Measurements from ENCODE around the gene LSM4.
A peak's percentile ranks its signal among the peaks of the same experiment; 100 is the strongest.

The LSM4 gene

GRCh38 chr19:18291590-18292461 lies 31.1 kb downstream of the LSM4 start (continued):
- TF ChIP-seq PRDM2 (tag by site-specific recombination; IDR thresholded peaks at IDR 0.05; ENCODE audit: borderline replicate concordance) = no peak
- TF ChIP-seq HOXD13 (CRISPR knock-in tag; IDR thresholded peaks at IDR 0.05; ENCODE audit: borderline replicate concordance) = no peak
- TF ChIP-seq ZBTB21 (tag by site-specific recombination; IDR thresholded peaks at IDR 0.05) = peak; percentile 93
- peak; percentile 53; the same call in 1 of the 2 replicates for TF ChIP-seq ZNF391 (tag by site-specific recombination; IDR thresholded peaks at IDR 0.05; ENCODE audit: borderline replicate concordance, low read depth)
- TF ChIP-seq ZEB2 (tag by site-specific recombination; IDR thresholded peaks at IDR 0.05) = peak; percentile 92
- TF ChIP-seq ZNF600 (tag by site-specific recombination; IDR thresholded peaks at IDR 0.05) = peak; percentile 75
- peak; percentile 70 for TF ChIP-seq ZBTB8A (tag by site-specific recombination; IDR thresholded peaks at IDR 0.05)
- no peak for TF ChIP-seq MYNN (tag by site-specific recombination; IDR thresholded peaks at IDR 0.05; ENCODE audit: borderline replicate concordance)
- no peak for TF ChIP-seq ZNF157 (tag by site-specific recombination; IDR thresholded peaks at IDR 0.05)
- TF ChIP-seq ZNF175 (tag by site-specific recombination; IDR thresholded peaks at IDR 0.05) = no peak
- TF ChIP-seq ZNF221 (tag by site-specific recombination; IDR thresholded peaks at IDR 0.05; ENCODE audit: borderline replicate concordance) = no peak
- TF ChIP-seq, protein P1, sequence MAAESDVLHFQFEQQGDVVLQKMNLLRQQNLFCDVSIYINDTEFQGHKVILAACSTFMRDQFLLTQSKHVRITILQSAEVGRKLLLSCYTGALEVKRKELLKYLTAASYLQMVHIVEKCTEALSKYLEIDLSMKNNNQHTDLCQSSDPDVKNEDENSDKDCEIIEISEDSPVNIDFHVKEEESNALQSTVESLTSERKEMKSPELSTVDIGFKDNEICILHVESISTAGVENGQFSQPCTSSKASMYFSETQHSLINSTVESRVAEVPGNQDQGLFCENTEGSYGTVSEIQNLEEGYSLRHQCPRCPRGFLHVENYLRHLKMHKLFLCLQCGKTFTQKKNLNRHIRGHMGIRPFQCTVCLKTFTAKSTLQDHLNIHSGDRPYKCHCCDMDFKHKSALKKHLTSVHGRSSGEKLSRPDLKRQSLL (tag by site-specific recombination; IDR thresholded peaks at IDR 0.05) = peak; percentile 75
- 0 out of 2 replicates have a peak, but pooled peaks have one; percentile 26 for TF ChIP-seq FEZF1 (tag by site-specific recombination; IDR thresholded peaks at IDR 0.05)
- peak; percentile 61 for TF ChIP-seq INSM2 (tag by site-specific recombination; IDR thresholded peaks at IDR 0.05)
- no peak for TF ChIP-seq ZBTB1 (tag by site-specific recombination; IDR thresholded peaks at IDR 0.05)
- no peak for TF ChIP-seq ZNF184 (tag by site-specific recombination; IDR thresholded peaks at IDR 0.05)
- no peak for TF ChIP-seq ZNF670 (tag by site-specific recombination; IDR thresholded peaks at IDR 0.05; ENCODE audit: low read depth)
- TF ChIP-seq ZNF404 (tag by site-specific recombination; IDR thresholded peaks at IDR 0.05) = no peak
- no peak for TF ChIP-seq SALL2 (tag by site-specific recombination; IDR thresholded peaks at IDR 0.05; ENCODE audit: borderline replicate concordance)
- TF ChIP-seq, protein P2, sequence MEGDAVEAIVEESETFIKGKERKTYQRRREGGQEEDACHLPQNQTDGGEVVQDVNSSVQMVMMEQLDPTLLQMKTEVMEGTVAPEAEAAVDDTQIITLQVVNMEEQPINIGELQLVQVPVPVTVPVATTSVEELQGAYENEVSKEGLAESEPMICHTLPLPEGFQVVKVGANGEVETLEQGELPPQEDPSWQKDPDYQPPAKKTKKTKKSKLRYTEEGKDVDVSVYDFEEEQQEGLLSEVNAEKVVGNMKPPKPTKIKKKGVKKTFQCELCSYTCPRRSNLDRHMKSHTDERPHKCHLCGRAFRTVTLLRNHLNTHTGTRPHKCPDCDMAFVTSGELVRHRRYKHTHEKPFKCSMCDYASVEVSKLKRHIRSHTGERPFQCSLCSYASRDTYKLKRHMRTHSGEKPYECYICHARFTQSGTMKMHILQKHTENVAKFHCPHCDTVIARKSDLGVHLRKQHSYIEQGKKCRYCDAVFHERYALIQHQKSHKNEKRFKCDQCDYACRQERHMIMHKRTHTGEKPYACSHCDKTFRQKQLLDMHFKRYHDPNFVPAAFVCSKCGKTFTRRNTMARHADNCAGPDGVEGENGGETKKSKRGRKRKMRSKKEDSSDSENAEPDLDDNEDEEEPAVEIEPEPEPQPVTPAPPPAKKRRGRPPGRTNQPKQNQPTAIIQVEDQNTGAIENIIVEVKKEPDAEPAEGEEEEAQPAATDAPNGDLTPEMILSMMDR (tag by site-specific recombination; IDR thresholded peaks at IDR 0.05) = no peak
- TF ChIP-seq, protein P3, sequence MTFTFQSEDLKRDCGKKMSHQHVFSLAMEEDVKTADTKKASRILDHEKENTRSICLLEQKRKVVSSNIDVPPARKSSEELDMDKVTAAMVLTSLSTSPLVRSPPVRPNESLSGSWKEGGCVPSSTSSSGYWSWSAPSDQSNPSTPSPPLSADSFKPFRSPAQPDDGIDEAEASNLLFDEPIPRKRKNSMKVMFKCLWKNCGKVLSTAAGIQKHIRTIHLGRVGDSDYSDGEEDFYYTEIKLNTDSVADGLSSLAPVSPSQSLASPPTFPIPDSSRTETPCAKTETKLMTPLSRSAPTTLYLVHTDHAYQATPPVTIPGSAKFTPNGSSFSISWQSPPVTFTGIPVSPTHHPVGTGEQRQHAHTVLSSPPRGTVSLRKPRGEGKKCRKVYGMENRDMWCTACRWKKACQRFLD (tag by site-specific recombination; IDR thresholded peaks at IDR 0.05) = no peak
- no peak for TF ChIP-seq ZNF626 (tag by site-specific recombination; IDR thresholded peaks at IDR 0.05)
- no peak for TF ChIP-seq SCRT1 (tag by site-specific recombination; IDR thresholded peaks at IDR 0.05; ENCODE audit: borderline replicate concordance)
- TF ChIP-seq, protein P4, sequence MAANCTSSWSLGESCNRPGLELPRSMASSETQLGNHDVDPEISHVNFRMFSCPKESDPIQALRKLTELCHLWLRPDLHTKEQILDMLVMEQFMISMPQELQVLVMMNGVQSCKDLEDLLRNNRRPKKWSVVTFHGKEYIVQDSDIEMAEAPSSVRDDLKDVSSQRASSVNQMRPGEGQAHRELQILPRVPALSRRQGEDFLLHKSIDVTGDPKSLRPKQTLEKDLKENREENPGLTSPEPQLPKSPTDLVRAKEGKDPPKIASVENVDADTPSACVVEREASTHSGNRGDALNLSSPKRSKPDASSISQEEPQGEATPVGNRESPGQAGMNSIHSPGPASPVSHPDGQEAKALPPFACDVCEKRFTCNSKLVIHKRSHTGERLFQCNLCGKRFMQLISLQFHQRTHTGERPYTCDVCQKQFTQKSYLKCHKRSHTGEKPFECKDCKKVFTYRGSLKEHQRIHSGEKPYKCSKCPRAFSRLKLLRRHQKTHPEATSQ (tag by site-specific recombination; IDR thresholded peaks at IDR 0.05) = peak; percentile 76
- no peak for TF ChIP-seq OSR2 (tag by site-specific recombination; IDR thresholded peaks at IDR 0.05)
- TF ChIP-seq GLIS2 (tag by site-specific recombination; IDR thresholded peaks at IDR 0.05) = peak; percentile 97
- no peak for TF ChIP-seq HOXA7 (CRISPR knock-in tag; IDR thresholded peaks at IDR 0.05; ENCODE audit: borderline replicate concordance)
